ENCODE measurements around the gene DYNC2H1.

Gene DYNC2H1

DNA sequence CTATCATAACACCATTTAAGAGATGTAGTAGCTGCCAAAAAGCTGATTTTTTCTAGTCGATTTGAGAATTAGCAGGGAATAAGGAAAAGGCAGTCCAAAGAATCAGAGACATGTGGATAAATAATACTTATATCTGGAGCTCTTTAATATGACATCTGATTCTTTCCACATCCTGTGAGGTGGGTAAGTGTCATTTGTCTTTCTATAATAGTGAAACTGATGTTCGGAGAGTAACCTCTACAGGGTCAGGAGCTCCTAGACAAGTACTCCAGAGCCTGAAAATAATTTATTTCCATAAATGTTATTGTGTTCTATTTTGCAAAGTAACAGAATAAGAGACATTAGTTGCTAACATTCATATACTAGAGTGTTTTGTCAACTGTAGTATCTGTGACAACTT is 367.6 kb downstream of the DYNC2H1 start:
- DNase-seq, result no peak

DNA sequence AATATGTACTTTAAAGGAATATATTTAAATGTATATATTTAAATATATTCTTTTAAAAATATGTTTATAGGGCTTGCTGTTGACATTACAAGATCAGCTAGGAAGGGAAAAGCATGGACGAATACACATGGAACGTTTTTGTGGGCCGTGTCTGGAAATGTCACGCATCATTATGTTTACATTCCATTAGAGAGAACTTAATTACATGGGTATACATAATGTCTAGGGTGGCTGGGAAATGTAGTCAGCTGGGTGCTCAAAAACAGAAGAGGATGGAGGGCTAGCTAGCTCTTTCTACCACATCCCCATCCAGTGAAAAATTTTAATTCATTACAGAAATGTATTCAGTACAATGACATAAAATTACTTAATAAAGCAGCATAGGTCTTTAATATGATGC is 371.2 kb downstream of the DYNC2H1 start:
- DNase-seq, result no peak

DNA sequence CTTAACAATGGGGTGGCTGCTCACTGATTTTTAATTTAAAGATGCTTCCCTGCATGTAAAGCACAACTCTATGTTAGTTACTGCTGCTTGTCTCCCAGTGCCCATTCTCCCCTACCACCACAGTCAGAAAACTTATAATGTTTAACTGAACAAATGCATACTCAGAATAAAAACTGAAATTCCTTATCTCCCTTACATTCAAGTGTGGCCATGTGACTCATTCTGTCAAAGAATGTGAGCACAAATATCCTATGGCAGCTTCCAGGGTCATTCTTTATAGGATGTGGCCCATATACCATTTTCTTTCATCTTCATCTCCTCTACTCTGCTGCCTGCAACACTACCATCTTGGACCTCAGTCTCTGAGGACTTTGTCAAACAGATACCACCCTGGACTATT is 374.8 kb downstream of the DYNC2H1 start:
- DNase-seq, result no peak

DNA sequence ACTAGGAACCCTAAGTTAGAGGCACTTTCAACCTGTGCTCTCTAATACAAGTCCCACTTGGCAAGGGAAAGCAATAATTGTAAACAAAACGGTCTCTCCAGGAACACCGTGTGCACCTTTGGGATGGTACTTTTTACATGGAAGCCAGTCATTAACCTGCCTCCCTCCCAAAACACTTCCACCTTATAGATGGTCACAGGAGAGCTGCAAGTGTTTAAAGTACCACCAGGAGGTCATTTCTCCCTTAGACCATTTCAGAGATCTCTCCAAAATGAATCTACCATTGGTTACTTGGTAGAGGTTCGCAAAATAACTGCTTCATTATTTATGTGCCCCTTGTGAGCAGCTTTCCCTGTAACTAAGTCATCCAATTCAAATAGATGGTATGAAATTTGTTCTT is 375.3 kb downstream of the DYNC2H1 start:
- no peak for DNase-seq

DNA sequence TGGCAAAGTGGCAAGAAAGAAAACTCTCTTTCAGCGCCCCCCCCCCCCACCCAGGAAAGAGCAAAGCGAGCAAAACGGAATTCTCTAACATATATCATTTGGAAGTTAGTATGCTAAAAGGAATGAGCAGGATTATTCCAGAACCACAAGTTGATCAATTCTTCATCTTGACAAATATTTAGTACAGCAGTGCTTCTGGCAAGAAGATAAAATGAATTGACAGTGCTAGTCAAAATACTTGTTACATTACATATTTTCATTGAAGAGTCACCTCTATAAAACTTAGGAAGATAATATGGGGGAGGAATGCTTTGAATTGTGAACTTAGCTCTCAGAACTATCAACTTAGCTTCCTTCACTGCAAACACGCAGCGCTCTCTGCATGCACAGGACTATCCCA is 377.4 kb downstream of the DYNC2H1 start:
- DNase-seq, result no peak

DNA sequence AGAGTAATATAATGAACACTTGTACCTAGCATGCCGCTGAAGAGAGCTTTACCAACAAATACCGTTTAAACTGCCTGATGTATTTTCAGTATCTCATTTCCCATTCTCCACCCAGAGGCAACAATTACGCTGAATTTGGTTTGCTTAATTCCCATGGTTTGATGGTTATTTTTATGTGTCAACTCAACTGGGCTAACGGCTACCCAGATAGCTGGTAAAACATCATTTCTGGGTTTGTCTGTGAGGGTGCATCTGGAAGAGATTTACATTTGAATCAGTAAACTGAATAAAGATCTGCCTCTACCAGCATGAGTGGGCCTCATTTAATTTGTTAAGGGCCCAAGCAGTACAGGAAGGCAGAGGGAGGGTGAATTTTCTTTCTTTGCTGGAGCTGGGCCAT is 377.9 kb downstream of the DYNC2H1 start:
- DNase-seq, result no peak

DNA sequence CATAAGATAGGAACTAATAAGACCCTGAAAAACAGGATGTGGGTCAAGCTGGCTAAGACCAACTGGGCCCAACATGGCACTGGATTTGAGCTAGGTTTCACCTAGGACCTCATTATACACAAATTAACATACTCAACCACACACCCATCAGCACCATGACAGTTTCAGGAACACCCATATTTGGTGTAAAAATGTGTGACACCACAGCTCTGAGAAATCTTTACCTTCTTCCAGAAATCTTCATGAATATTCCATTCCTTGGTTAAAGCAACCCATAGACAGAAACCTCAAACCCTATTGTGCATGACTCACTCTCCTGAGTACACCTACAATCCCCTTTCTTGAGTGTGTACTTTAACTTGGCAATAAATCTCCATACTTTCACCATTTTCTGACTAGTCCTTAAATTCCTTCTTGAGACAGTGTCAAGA is 378.8 kb downstream of the DYNC2H1 start:
- DNase-seq, result no peak

DNA sequence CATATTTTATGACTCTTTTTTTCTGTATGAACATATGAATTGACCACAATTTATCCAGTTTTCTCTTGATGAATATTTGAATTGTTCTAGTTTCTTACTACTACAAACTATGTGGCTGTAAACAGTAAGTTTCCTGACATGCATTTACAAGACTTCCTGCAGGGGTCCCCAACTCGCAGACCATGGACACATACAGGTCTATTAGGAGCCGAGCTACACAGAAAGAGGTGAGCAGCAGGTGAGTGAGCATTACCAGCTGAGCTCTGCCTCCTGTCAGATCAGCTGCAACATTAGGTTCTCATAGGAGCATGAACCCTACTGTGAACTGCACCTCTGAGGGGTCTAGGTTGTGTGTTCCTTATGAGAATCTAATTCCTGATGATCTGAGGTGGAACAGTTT is 379.4 kb downstream of the DYNC2H1 start:
- DNase-seq, result no peak

DNA sequence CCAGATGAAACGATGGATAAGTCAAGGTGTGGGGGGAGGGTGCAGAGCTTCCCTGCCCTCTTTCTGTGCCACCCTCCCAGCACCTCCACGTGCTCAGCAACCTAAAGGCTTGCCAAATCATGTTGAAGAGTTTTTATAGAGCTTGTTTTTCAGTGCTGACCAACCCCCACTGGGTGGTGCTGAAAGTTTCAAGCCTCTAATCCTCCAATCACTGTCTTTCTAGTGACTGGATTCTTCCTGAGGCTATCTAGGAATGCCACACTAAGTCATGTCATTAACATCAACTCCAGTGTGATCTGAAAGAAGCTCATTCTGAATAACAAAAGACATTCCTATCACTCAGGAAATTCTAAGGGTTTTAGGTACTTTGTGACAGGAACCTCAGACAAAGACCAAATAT is 382.6 kb downstream of the DYNC2H1 start:
- DNase-seq, result no peak

DNA sequence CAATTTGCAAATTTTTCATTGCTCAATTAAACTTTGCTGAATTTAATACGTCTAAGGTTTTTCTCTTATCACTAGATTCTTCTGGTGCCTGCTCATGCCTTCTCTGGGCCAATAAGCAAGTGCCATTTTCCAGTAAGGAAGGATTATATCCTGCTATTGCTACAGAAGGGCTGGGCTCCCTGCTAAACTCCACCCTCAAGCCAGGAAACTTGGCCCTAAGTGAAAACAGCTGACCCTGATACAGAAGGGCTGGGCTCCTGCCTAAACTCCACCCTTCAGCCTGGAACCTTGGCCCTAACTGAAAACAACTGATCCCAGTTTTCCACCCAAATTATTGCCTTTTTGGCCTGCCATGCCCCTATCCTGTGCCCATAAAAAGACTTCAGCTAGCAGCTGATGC is 385.3 kb downstream of the DYNC2H1 start:
- no peak for DNase-seq

DNA sequence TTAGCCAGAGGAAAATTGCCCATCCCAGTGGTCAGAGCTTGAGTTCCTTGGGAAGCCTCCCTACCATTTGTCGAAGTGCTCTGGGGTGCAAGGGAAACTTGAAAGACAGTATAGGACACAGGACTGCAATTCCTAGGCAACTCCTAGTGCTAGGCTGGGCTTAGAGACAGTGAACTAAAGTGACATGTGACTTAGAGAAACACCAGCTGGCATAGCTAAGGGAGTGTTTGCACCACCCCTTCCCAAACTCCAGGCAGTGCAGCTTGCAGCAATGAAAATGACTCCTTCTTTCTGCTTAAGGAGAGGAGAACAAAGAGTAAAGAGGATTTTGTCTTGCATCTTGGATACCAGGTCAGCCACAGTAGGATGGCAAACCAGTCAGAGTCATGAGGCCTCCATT is 388.0 kb downstream of the DYNC2H1 start:
- DNase-seq, result no peak

DNA sequence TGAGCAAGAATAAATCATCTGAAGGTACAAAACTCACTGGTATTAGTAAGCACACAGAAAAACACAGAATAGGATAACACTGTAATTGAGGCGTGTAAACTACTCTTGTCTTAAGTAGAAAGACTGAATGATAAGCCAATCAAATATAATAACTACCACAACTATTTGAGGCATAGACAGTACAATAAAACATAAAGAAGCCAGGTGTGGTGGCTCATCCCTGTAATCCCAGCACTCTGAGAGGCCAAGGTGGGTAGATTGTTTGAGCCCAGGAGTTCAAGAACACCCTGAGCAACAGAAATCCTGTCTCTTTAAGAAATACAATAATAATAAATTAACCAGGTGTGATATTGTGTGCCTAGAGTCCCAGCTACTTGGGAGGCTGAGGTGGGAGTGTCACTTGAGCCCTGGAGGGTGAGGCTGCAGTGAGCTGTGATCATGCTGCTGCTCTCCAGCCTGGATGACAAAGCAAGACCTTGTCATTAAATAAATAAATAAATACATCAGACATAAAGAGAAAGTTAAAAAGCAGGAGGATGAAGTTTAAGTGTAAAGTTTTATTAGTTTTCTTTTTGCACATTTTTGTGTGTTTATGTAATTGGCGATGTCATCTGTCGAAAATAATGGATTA is 390.6 kb downstream of the DYNC2H1 start:
- no peak for DNase-seq

DNA sequence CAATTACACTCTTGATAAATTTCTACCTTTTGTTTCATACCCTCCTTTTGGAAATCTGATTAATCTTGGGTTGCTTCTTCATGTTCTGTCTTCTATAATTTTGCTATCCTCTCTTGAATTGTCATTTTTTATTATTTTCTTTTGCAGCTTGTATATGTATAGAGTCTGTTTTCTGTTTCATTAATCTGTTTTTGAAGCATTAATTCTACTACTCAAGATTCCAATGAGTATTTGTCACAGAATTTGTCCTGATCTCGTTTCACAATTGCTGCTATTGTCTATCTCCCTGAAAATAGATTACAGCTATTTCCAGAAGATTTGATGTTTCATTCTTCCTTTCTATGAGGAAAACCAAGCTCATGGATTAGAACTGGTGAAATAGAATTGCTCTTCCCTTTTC is 406.1 kb downstream of the DYNC2H1 start:
- no peak for DNase-seq

DNA sequence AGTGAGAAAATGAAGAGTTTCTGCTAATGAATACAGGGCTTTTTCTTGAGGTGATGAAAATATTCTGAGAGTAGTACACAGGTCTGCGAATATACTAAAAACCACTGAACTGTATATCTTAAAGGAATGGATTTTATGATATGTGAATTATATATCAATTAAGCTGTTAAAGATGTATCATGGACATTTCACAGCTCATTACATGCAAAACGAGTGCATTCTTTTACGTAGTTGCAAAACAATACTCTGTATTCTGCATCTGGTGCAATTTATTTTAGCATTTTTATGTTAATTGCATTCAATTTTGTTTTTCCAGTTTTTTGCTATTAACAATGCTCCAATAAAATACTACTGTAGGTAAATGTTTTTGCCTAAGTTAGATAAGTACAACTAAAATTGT is 411.6 kb downstream of the DYNC2H1 start:
- DNase-seq, result no peak

DNA sequence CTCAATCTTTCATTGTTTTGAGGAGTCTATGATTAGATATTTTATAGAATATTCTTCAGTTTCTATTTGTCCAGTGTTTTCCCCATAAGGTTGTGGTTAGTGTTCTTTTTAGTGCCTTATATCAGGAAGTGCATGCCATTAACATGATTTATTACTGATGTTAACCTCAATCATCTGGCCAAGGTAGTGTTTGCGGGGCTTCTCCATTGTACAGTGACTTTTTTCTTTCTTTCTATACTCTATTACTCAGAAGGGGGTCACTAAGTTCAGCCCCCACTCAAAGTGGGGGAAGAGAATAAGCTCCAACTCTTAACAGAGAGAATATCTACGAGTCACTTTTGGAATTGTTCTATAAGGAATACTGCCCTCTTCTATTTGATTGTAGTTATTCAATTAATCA is 415.8 kb downstream of the DYNC2H1 start:
- no peak for DNase-seq

DNA sequence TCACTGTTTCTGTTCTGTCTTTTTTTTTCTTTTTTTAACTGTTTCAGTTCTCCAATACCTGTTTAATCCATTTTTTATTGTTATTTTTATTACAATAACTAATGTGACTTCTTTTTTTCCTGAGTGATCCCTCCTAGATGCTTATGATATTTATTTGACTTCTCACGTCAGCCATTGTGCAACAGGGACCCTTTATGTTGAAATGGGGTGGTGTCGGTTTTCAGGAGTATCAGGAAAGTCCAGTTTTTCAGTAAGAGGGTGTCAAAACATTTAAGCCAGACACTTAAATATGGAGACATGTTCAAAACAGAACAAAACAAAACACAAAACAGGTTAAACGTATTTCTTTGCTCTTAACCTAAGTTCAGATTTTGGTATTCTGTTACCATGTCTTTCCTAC is 418.8 kb downstream of the DYNC2H1 start:
- DNase-seq, result no peak

DNA sequence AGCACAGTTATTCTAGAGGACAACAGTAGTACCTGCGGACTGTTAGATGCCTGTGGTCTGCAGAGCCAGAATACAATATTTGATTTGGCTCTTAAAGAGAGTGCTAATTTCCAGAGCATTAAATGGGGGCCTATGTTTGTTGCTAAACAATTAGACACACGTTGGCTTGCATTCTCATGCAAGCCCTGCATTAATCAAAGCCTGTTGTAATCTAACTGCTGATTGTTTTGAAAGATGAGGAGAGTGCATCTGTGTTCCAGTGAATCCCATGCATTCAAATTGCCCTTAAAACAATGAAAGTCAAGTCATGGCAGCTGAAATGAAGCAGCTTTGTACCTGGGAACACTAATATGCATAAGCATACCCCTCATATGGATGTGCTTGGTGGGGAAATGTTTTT is 419.4 kb downstream of the DYNC2H1 start:
- DNase-seq, result no peak

DNA sequence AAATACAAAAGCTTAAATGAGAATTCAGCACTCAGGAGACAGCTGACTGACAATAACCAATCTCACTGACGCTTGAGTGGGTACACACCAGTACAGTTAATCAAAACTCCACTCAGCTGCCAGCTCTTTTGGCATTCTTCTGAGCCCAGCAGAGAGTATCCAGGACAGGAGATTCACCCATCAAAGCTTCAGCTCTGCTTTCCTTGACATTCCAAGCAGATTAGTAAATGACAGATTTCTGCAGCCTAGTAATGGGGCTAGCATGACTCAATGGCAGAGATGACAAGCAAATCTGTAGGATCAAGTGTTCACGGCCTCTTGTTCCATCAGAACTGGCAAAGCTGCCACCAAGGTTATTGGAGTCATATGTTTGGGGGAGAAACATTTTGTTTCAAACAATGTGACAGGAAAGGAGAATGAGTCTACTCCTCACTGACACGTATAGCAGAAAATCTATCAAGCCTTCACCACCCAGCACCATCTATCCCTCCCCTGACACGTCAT is 420.0 kb downstream of the DYNC2H1 start:
- no peak for DNase-seq

All from CD4-positive, alpha-beta T cell treated with Interleukin-1 beta for 1 hour (primary cell).